Osteoblast (primary cell): ENCODE data around the gene ADRM1. TPM values are rescaled to one million over a fixed set of nuclear protein-coding genes. Genes with fewer than 3 reads are reported as not detected.

ENCODE experiments used
- DNase-seq: peaks from one replicate; pipeline ENCODE4 v3.0.0; 2011; ENCODE audit warnings: low spot score, mixed read lengths; ENCODE audit not compliant: insufficient read length; ENCODE audit errors: missing footprints
- H2AFZ ChIP-seq: 2 replicates; pipeline ENCODE4 v1.6.0; 2011; ENCODE audit warnings: mild to moderate bottlenecking, low read length
- H3K27ac ChIP-seq: 2 replicates; pipeline ENCODE4 v1.5.1; 2011; ENCODE audit warnings: mild to moderate bottlenecking, low read depth, low read length, moderate library complexity
- H3K27me3 ChIP-seq: 2 replicates; pipeline ENCODE4 v1.6.0; 2012; ENCODE audit warnings: mild to moderate bottlenecking, control low read depth, inconsistent platforms, low read length, moderate library complexity; ENCODE audit not compliant: insufficient read depth
- H3K36me3 ChIP-seq: 2 replicates; pipeline ENCODE4 v1.5.1; 2011; ENCODE audit warnings: mild to moderate bottlenecking, low read length, control low read depth, moderate library complexity; ENCODE audit not compliant: insufficient read depth
- H3K4me1 ChIP-seq: 2 replicates; pipeline ENCODE4 v1.5.1; 2011; ENCODE audit warnings: mild to moderate bottlenecking, low read length, control low read depth, moderate library complexity; ENCODE audit not compliant: insufficient read depth
- H3K4me2 ChIP-seq: 2 replicates; pipeline ENCODE4 v1.6.0; 2011; ENCODE audit warnings: mild to moderate bottlenecking, low read length; ENCODE audit not compliant: insufficient read depth
- H3K4me3 ChIP-seq: fragments of 200-600 bp; sonication (generic); 3 replicates; pipeline ENCODE4 v1.5.1; 2012; ENCODE audit warnings: mild to moderate bottlenecking, low read length, inconsistent platforms; ENCODE audit not compliant: insufficient read depth
- H3K79me2 ChIP-seq: 2 replicates; pipeline ENCODE4 v1.6.0; 2012; ENCODE audit warnings: mild to moderate bottlenecking, low read length, control low read depth, inconsistent platforms; ENCODE audit not compliant: insufficient read depth
- H3K9me3 ChIP-seq: 2 replicates; pipeline ENCODE4 v1.5.1; 2011; ENCODE audit warnings: low read depth, low read length, control low read depth
- H4K20me1 ChIP-seq: 2 replicates; pipeline ENCODE4 v1.6.0; 2012; ENCODE audit warnings: mild to moderate bottlenecking, low read length, control low read depth; ENCODE audit not compliant: insufficient read depth
- CTCF ChIP-seq: IDR thresholded peaks from 2 replicates; pipeline ENCODE4 v1.5.1; 2011; ENCODE audit warnings: mild to moderate bottlenecking, low read depth, low read length, moderate library complexity; ENCODE audit errors: extremely low read depth
- total RNA-seq: library from RNA; depleted of rRNA; stranded (reverse); fragments of >200 nt; gene quantifications from 2 replicates; pipeline ENCODE4 v1.2.3, GENCODE V29; 2012

ADRM1 gene
- total RNA-seq, result 93.1 and 103 TPM in 2 replicates

GRCh38 chr20:62302341-62303061 is at the start of gene ADRM1:
Gene ADRM1 (plus strand): TSS chr20:62302997. CDS start chr20:62303569, 572 bp downstream.
- peak; percentile 68 for TF ChIP-seq CTCF
- Histone ChIP-seq H2AFZ (peak within 1 kb of the TSS; percentile 80), H3K27ac (peak within 1 kb of the TSS; percentile 84), H3K36me3 (peaks cover 25% of the 10 kb centered on the region), H4K20me1 (peaks cover 43% of the 10 kb centered on the region), H3K27me3 (no peaks in the 10 kb centered on the region), H3K79me2 (peaks cover 45% of the 10 kb centered on the region), H3K4me2 (peak within 1 kb of the TSS; percentile 96), H3K4me1 (peaks cover 18% of the 10 kb centered on the region), H3K9me3 (no peaks in the 10 kb centered on the region), H3K4me3 (peak within 1 kb of the TSS; percentile 93)
- DNase-seq, result peak; percentile 100

GRCh38 chr20:62253398-62253797 is 49.4 kb upstream of the ADRM1 start:
- Histone ChIP-seq H4K20me1 (peaks cover 71% of the 10 kb centered on the region), H3K4me2 (no peak overlapping the region), H3K27ac (no peak overlapping the region), H3K27me3 (no peaks in the 10 kb centered on the region), H3K79me2 (peaks cover 73% of the 10 kb centered on the region), H2AFZ (no peak overlapping the region), H3K36me3 (peaks cover 11% of the 10 kb centered on the region), H3K4me3 (no peak overlapping the region), H3K9me3 (no peaks in the 10 kb centered on the region), H3K4me1 (peaks cover 6% of the 10 kb centered on the region)
- TF ChIP-seq CTCF, result no peak
- peak; percentile 59 for DNase-seq

GRCh38 chr20:62254021-62254724 is 48.6 kb upstream of the ADRM1 start:
- H3K4me1 ChIP-seq, result peaks cover 12% of the 10 kb centered on the region
- TF ChIP-seq CTCF, result no peak
- H2AFZ ChIP-seq, result no peak overlapping the region
- peaks cover 69% of the 10 kb centered on the region for H4K20me1 ChIP-seq
- no peak overlapping the region for H3K27ac ChIP-seq
- DNase-seq, result peak; percentile 18
- no peaks in the 10 kb centered on the region for H3K27me3 ChIP-seq
- H3K4me3 ChIP-seq, result no peak overlapping the region
- H3K79me2 ChIP-seq, result peaks cover 69% of the 10 kb centered on the region
- H3K4me2 ChIP-seq, result no peak overlapping the region
- H3K9me3 ChIP-seq, result no peaks in the 10 kb centered on the region
- H3K36me3 ChIP-seq, result peaks cover 13% of the 10 kb centered on the region

GRCh38 chr20:62255976-62256375 is 46.8 kb upstream of the ADRM1 start:
- H3K4me1 ChIP-seq, result peaks cover 12% of the 10 kb centered on the region
- H4K20me1 ChIP-seq, result peaks cover 71% of the 10 kb centered on the region

More at GRCh38 chr20:62255976-62256375, 46.8 kb upstream of the ADRM1 start:
- no peak overlapping the region for H3K4me2 ChIP-seq
- DNase-seq, result no peak
- no peaks in the 10 kb centered on the region for H3K9me3 ChIP-seq
- no peak overlapping the region for H3K4me3 ChIP-seq
- no peaks in the 10 kb centered on the region for H3K27me3 ChIP-seq
- no peak overlapping the region for H2AFZ ChIP-seq
- peaks cover 67% of the 10 kb centered on the region for H3K79me2 ChIP-seq
- peaks cover 28% of the 10 kb centered on the region for H3K36me3 ChIP-seq
- no peak overlapping the region for H3K27ac ChIP-seq
- no peak for TF ChIP-seq CTCF
